Measurements from ENCODE around the gene COL21A1.

- TF ChIP-seq TARDBP (IDR thresholded peaks at IDR 0.05) (no peak), BHLHE40 (IDR thresholded peaks at IDR 0.05; ENCODE audit: borderline replicate concordance) (no peak), FOXM1 (IDR thresholded peaks at IDR 0.05; ENCODE audit: borderline replicate concordance) (no peak), ELF4 (IDR thresholded peaks at IDR 0.05) (no peak), FOXA1 (IDR thresholded peaks at IDR 0.05) (no peak), SP1 (IDR thresholded peaks at IDR 0.05) (no peak), PKNOX1 (IDR thresholded peaks at IDR 0.05) (no peak), ZNF384 (IDR thresholded peaks at IDR 0.05) (no peak), HDGF (IDR thresholded peaks at IDR 0.05; ENCODE audit: borderline replicate concordance) (no peak)
Observed at GRCh38 chr6:56102216-56102615, 145.2 kb downstream of the COL21A1 start.
